SKM-1 treated with dmso at 0.1 percent for 144 hours (cell line): Measurements from ENCODE around the gene GSTA4.
"Not testable (repeated sequence)": the region's sequence is repeated elsewhere in the genome, so short reads cannot be mapped to it uniquely, and the experiment has no call there.

Experiments
- DNase-seq: peaks from one replicate; lab custom pipeline; 2025; ENCODE audit not compliant: unreplicated experiment; lab: John Stamatoyannopoulos, UW

Gene GSTA4

GRCh38 chr6:53014744-53015143 lies 19.7 kb upstream of the GSTA4 start:
- DNase-seq = no peak

GRCh38 chr6:53014063-53014462 lies 19.0 kb upstream of the GSTA4 start:
- DNase-seq = no peak

GRCh38 chr6:53011979-53012378 lies 16.9 kb upstream of the GSTA4 start:
- no peak for DNase-seq

DNA sequence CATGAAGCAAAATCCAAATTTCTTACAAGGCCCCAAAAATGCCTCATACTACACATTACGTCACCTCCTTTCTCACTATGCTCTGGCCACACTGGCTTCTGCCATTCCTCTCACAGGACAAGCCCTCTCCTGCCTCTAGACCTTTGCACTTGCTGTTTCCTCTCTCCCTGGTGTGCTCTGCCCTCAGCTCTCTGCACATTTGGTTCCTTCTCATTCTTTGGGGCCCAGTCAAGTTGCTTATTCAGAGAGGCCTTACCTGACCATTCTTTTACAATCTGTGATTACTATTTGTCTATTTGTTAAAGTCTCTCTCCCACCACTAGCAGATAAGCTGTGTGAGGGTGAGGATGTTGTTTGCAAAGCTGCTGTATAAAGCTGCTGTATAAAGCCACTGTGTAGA lies 15.4 kb upstream of the GSTA4 start:
- DNase-seq = no peak

- DNase-seq = no peak
Observed at GRCh38 chr6:53009511-53009910, 14.4 kb upstream of the GSTA4 start.

GRCh38 chr6:53009056-53009455 lies 14.0 kb upstream of the GSTA4 start:
- no peak for DNase-seq

DNA sequence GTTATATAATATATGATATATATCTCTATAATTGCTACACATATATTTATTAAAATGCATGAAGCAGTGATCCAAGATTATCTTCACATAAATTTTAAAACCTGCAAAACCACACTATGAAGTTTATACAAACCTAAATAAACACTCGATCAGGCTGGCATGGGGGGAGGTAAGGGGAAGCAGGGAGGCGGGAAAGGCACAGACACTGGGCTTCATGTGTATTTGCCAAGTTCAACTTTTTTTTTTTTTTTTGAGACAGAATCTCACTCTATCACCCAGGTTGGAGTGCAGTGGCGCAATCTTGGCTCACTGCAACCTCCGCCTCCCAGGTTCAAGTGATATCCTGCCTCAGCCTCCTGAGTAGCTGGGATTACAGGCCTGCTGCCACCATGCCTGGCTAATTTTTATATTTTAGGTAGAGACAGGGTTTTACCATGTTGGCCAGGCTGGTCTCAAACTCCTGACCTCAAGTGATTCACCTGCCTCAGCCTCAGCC lies 13.2 kb upstream of the GSTA4 start:
- not testable (repeated sequence) for DNase-seq

- no peak for DNase-seq
Observed at GRCh38 chr6:53005663-53006250, 10.7 kb upstream of the GSTA4 start.

DNA sequence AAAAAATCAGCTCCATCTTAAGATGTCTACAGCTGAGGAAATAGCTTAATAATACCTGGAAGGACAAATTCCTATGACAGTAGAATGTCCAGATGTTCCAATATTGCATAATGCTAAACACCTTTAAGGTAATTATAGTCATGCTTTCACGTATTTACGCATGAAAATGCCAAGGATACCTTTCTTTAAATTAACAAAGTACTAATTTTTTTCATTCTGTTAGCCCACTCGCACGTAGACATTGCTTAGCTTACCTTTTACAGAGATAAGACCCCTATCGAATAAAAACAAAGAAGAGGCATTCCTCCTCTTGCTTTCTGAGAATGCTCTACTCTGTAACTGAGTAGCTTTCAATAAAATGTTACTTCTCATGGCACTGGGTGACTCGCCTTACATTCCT lies 4.4 kb upstream of the GSTA4 start:
- DNase-seq = no peak

DNA sequence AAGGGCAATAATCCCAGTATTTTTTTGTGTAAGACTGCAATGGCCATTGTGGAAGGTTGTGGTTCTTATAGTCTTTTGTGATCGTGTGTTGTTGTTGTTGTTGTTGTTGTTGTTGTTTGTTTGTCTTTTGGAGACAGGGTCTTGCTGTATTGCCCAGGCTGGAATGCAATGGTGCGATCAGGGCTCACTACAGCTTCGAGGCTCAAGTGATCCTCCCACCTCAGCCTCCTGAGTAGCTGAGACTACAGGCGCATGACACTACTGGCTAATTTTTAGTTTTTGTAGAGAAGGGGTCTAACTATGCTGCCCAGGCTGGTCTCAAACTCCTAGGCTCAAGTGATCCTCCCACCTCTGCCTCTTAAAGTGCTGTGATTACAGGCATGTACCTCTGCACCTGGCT lies 3.5 kb upstream of the GSTA4 start:
- DNase-seq = no peak

DNA sequence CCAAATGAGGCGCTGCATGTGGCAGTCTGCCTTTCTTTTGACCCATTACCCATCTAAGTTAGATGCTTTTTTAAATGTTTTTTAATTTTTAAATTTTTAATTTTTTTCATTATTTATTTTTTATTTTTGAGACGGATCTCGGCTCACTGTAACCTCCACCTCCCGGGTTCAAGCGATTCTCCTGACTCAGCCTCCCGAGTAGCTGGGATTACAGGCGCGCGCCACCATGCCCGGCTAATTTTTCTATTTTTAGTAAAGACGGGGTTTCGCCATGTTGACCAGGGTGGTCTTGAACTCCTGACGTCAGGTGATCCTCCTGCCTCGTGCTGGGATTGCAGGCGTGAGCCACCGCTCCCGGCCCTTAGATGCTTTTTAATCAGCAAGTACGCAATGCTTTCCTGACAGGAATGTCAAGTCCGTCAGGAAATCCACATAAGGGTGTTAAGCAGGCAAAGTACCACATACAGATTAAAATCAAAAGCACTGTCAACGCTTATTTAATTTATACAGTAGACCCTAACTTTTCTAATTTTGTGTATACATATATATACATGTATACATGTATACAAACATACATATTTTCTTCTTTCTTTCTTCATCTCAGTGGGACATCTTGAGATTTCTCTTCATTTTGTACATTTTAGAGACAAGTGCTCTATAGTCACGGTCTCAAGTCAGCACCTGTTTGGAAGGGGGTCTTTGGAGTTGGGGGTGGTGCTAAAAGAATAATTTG lies 995 bp upstream of the GSTA4 start:
- DNase-seq = peak; percentile 32

DNA sequence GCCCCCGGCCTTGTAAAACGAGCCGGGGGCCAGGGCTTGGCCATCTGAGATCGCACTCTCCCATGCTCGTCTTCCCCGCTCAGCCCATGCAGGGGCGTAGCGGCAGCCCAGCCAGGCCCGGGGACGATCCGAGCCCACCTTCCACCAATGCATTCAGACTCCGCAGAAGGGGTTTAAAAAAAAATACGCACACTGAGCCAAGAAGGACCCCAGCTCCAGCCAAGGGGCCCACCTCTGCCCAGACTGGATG lies 320 bp downstream of the GSTA4 start:
- DNase-seq = no peak

- DNase-seq = peak; percentile 3
Observed at GRCh38 chr6:52994031-52994838, 849 bp downstream of the GSTA4 start.

GRCh38 chr6:52992980-52993920 lies 1.8 kb downstream of the GSTA4 start:
- no peak for DNase-seq

DNA sequence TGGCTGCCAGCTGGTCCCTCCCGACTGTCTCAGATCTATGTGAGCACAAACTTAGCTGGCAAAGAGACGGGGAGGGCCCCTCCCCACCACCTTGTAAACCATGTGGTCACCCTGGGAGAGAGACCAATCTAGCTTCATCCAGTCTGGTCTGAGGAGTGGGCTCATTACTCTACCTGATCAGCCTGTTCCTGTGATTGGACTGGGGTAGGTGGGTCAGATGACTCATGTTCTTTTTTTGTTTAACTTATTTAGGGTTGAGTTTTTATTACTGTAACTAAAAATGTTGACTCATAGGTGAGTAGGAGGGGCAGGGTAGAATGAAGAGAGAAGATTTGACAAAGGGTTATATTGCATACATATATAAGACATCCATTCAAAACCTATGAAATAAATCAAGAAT lies 4.7 kb downstream of the GSTA4 start:
- no peak for DNase-seq

- no peak for DNase-seq
Observed at GRCh38 chr6:52985228-52985627, 9.9 kb downstream of the GSTA4 start.

DNA sequence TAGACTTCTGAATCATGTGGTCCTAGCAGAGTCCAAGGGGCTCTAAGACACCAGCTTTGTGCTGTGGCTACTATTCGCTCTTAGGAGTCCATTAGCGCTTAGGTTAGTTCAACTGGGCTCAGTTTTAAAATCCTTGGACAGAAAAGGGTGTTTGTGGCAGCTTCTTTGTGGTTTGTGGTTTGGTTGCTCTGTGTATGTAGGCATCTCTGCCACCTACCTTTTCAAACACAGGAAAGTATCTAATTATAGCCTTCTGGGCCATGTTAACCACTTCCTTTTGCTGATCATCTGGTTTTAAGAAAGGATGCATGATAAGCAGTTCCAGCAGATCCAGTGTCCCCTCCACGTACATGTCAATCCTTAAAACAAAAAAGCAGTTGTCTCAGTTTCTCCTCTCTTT lies 10.8 kb downstream of the GSTA4 start:
- DNase-seq = peak; percentile 36

DNA sequence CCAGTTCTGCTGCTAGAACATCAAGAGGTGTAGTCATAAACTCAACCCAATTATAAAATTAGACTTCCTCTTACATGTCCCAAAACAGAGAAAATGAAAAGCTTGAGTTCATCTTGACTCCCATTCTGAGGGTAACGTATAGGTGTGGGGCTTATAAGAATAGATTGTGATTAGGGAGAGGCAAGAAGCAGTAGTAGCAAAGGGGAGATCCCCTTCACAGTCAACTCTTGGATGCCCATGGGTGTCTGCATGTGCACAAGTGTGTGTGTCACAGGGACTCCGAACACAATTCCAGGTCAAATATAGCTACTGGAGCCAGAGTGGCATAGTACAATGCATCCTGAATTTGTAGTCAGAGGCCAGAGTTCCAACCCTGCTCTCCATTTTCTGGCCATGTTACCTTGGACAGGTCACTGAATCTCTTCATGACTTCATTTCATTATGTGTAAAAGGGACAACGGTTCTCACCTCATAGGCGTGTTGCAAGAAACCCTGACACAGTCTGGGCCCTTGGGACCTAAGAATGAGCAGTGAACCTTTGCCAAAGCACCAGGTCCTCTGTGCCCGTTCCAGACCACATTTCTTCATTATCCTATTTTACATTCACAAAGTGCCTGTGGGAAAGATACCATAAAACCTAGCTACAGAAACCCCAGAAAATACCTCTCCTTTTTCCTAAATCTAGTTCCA lies 11.8 kb downstream of the GSTA4 start:
- no peak for DNase-seq

- no peak for DNase-seq
Observed at GRCh38 chr6:52982680-52983079, 12.4 kb downstream of the GSTA4 start.

GRCh38 chr6:52981222-52981900 lies 13.7 kb downstream of the GSTA4 start:
- no peak for DNase-seq
